Measurements from ENCODE around the gene CDC42BPB. TPM values are rescaled to one million over a fixed set of nuclear protein-coding genes. Genes with fewer than 3 reads are reported as not detected.

Gene CDC42BPB, protein sequence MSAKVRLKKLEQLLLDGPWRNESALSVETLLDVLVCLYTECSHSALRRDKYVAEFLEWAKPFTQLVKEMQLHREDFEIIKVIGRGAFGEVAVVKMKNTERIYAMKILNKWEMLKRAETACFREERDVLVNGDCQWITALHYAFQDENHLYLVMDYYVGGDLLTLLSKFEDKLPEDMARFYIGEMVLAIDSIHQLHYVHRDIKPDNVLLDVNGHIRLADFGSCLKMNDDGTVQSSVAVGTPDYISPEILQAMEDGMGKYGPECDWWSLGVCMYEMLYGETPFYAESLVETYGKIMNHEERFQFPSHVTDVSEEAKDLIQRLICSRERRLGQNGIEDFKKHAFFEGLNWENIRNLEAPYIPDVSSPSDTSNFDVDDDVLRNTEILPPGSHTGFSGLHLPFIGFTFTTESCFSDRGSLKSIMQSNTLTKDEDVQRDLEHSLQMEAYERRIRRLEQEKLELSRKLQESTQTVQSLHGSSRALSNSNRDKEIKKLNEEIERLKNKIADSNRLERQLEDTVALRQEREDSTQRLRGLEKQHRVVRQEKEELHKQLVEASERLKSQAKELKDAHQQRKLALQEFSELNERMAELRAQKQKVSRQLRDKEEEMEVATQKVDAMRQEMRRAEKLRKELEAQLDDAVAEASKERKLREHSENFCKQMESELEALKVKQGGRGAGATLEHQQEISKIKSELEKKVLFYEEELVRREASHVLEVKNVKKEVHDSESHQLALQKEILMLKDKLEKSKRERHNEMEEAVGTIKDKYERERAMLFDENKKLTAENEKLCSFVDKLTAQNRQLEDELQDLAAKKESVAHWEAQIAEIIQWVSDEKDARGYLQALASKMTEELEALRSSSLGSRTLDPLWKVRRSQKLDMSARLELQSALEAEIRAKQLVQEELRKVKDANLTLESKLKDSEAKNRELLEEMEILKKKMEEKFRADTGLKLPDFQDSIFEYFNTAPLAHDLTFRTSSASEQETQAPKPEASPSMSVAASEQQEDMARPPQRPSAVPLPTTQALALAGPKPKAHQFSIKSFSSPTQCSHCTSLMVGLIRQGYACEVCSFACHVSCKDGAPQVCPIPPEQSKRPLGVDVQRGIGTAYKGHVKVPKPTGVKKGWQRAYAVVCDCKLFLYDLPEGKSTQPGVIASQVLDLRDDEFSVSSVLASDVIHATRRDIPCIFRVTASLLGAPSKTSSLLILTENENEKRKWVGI (N-terminal part only)
- total RNA-seq: 1 to 10 TPM; 6.4 to 7.4 TPM

DNA sequence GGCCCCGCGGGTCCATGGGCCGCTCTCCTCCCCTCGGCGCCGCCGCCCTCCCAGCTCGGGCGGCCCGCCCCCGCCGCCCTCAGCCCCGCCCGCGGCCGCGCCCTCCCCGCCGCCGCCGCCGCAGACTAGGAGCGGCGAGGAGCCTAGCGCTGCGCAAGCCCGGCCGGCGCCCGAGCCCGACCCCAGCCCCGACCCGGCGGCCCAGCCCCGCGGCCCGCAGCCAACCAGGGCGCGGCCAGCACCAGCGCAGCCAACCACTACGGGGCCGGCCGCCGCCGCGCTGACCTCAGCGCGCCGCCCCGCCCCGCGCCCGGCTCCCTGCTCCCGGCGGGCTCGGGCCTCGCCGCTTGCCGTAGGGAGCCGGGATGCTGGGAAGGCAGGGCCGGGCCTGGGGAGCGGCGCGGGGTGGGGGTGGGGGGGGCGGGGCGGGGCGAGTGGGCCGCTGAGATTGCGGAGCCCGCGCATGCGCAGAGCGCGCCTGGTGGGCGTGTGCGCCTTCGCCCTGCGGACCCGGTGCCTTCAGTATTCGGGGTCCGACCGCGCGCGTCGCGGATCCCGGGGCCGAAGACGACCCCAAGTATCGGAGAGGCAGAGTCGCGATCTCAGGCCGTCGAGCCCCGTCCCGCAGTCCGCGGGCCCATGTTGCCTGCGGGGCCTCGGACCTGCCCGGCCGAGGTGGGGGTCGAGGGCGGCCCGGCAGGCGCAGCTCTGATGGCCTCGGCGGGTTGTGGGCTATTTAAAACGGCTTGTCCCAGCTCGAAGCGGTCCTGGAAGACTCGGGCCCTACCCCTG lies at the start of gene CDC42BPB:
TSS of gene CDC42BPB (minus strand) at position 178 of the 792 bp plus-strand sequence. CDS start 376 bp downstream, outside the sequence.
- Mint-ChIP-seq H3K27me3 (peaks cover 12% of the 10 kb centered on the region), H3K36me3 (no peaks in the 10 kb centered on the region)
- POLR2A ChIA-PET: no interaction called here

DNA sequence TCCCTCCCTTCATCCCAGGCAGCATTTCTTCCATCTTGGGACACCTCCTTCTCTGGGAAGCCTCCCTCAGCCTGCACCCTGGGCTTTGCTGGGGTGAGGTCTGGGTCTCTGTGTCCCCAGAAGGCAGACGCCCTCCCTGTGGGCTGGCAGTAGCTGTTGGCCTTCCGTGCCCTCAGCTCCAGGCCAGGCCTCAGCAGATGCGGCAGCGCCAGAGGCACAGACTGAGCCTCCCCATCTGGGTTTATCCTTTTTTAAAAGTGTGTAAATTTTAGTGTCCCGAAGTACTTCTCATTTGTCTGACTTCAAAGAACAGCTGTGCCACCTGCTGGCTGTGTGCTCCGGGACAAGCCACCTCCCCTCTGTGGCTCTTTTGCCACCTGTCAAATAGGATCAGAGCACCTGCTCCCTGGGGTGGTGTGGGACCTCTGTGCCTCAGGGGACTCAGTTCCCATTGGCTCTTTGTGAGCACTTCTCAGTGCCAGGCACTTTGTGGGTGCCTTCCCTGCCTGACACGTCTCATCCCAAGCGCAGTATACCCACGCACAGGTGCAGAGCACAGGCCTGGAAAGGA lies 48.3 kb upstream of the CDC42BPB start:
- Mint-ChIP-seq H3K27ac (no peak overlapping the region), H3K4me3 (no peak overlapping the region), H3K36me3 (no peaks in the 10 kb centered on the region), H3K4me1 (ENCODE audit: low read depth) (peaks cover 7% of the 10 kb centered on the region), H3K9me3 (no peaks in the 10 kb centered on the region), H3K27me3 (peaks cover 29% of the 10 kb centered on the region)
- CTCF ChIA-PET: interaction anchor here (0.6 to 3.8 kb wide), 38 partner anchors 10 to 654 kb away, joined by 3 to 101 read pairs (median 6); partner anchors contain the start of gene EXOC3L4
- intact Hi-C loops (cut with micrococcal nuclease): loop anchor here (1.0 to 5.0 kb wide), 2 partner anchors 82 to 187 kb away; no protein-coding TSS in a partner anchor
- POLR2A ChIA-PET: interaction anchor here (0.5 kb wide), 1 partner anchor 68 kb away, joined by 6 read pairs; no protein-coding TSS in a partner anchor
- DNase-seq: peak; percentile 35

More for the DNA sequence above, at the start of gene CDC42BPB:
- H3K4me1 Mint-ChIP-seq (ENCODE audit: low read depth): no peaks in the 10 kb centered on the region
- intact Hi-C loops (cut with micrococcal nuclease): no loop called here
- H3K4me3 Mint-ChIP-seq: peak within 1 kb of the TSS; percentile 64
- CTCF ChIA-PET: interaction anchor here (1.0 kb wide), 1 partner anchor 332 kb away, joined by 3 read pairs; no protein-coding TSS in a partner anchor
- DNase-seq: peak; percentile 63
- no peak within 1 kb of the TSS for H3K27ac Mint-ChIP-seq
- no peaks in the 10 kb centered on the region for H3K9me3 Mint-ChIP-seq

- ChIA-PET CTCF (interaction anchor here (0.6 to 3.8 kb wide), 62 partner anchors 8 to 653 kb away, joined by 3 to 101 read pairs (median 4); partner anchors contain the start of gene EXOC3L4), POLR2A (interaction anchor here (0.5 to 1.0 kb wide), 2 partner anchors 67 to 186 kb away, joined by 3 to 6 read pairs; no protein-coding TSS in a partner anchor)
- no peak overlapping the region for H3K27ac Mint-ChIP-seq
- peaks cover 28% of the 10 kb centered on the region for H3K27me3 Mint-ChIP-seq
- DNase-seq: peak; percentile 74
- no peaks in the 10 kb centered on the region for H3K36me3 Mint-ChIP-seq
- no peak overlapping the region for H3K4me3 Mint-ChIP-seq
- H3K4me1 Mint-ChIP-seq (ENCODE audit: low read depth): peaks cover 7% of the 10 kb centered on the region
- H3K9me3 Mint-ChIP-seq: no peaks in the 10 kb centered on the region
- intact Hi-C loops (cut with micrococcal nuclease): loop anchor here (1.0 to 5.0 kb wide), 2 partner anchors 82 to 187 kb away; no protein-coding TSS in a partner anchor
These were observed 47.5 kb upstream of the CDC42BPB start for GRCh38 chr14:103104654-103105452.

DNA sequence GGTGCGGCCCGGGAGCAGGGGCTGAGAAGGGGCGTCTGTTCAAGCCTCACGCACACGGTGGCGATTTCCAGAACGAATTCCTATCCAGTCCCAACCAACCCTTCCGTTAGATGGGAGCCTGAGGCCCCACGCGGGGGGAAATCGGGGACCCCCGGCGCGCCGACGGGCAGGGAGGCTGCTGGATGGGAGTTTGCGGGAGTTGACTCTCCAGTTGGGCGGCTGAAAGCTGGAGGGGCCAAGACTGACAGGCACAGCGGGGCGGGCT lies 47.0 kb upstream of the CDC42BPB start:
- Mint-ChIP-seq H3K27ac (no peak overlapping the region), H3K27me3 (peaks cover 28% of the 10 kb centered on the region), H3K4me3 (no peak overlapping the region), H3K36me3 (no peaks in the 10 kb centered on the region), H3K9me3 (no peaks in the 10 kb centered on the region), H3K4me1 (ENCODE audit: low read depth) (peaks cover 7% of the 10 kb centered on the region)
- DNase-seq: no peak
- POLR2A ChIA-PET: interaction anchor here (1.0 kb wide), 1 partner anchor 187 kb away, joined by 3 read pairs; no protein-coding TSS in a partner anchor
- intact Hi-C loops (cut with micrococcal nuclease): no loop called here
- CTCF ChIA-PET: interaction anchor here (0.6 to 3.8 kb wide), 56 partner anchors 9 to 458 kb away, joined by 3 to 101 read pairs (median 5); partner anchors contain the start of gene EXOC3L4

- Mint-ChIP-seq H3K9me3 (no peaks in the 10 kb centered on the region), H3K4me3 (no peak overlapping the region), H3K36me3 (no peaks in the 10 kb centered on the region), H3K27ac (no peak overlapping the region), H3K4me1 (ENCODE audit: low read depth) (peaks cover 7% of the 10 kb centered on the region), H3K27me3 (peaks cover 28% of the 10 kb centered on the region)
- intact Hi-C loops (cut with micrococcal nuclease): no loop called here
- CTCF ChIA-PET: interaction anchor here (0.9 to 3.8 kb wide), 22 partner anchors 8 to 411 kb away, joined by 3 to 101 read pairs (median 9); partner anchors contain the start of gene EXOC3L4
- DNase-seq: no peak
- POLR2A ChIA-PET: no interaction called here
These were observed 46.4 kb upstream of the CDC42BPB start for GRCh38 chr14:103103461-103104388.

DNA sequence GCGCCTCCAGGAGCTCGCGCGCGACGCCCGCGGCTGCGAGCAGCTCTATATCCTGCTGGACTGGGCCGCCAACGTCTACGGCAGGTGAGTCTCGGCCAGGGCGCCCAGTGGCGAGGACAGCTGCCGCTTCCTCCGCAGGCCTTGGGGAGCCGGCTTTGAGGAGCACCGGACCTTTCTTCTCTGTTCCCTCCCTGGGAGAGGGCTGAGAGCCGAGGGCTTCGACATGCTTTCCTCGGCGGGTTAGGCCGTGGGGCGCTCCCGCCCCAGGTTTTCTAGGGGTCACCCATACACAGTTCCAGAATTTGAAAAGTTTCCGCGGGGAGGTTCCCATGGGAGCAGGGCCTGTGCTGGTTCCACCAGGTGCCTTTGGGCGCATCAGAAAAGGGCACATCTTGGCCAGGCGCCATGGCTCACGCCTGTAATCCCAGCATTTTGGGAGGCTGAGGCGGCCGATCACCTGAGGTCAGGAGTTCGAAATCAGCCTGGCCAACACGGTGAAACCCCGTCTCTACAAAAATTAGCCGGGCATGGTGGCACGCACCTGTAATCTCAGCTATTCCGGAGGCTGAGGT lies 45.4 kb upstream of the CDC42BPB start:
- Mint-ChIP-seq H3K4me3 (no peak overlapping the region), H3K36me3 (no peaks in the 10 kb centered on the region), H3K27ac (no peak overlapping the region), H3K9me3 (no peaks in the 10 kb centered on the region), H3K27me3 (peaks cover 28% of the 10 kb centered on the region), H3K4me1 (ENCODE audit: low read depth) (peaks cover 7% of the 10 kb centered on the region)
- intact Hi-C loops (cut with micrococcal nuclease): no loop called here
- CTCF ChIA-PET: interaction anchor here (0.7 kb wide), 1 partner anchor 84 kb away, joined by 3 read pairs; no protein-coding TSS in a partner anchor
- no peak for DNase-seq
- POLR2A ChIA-PET: no interaction called here

DNA sequence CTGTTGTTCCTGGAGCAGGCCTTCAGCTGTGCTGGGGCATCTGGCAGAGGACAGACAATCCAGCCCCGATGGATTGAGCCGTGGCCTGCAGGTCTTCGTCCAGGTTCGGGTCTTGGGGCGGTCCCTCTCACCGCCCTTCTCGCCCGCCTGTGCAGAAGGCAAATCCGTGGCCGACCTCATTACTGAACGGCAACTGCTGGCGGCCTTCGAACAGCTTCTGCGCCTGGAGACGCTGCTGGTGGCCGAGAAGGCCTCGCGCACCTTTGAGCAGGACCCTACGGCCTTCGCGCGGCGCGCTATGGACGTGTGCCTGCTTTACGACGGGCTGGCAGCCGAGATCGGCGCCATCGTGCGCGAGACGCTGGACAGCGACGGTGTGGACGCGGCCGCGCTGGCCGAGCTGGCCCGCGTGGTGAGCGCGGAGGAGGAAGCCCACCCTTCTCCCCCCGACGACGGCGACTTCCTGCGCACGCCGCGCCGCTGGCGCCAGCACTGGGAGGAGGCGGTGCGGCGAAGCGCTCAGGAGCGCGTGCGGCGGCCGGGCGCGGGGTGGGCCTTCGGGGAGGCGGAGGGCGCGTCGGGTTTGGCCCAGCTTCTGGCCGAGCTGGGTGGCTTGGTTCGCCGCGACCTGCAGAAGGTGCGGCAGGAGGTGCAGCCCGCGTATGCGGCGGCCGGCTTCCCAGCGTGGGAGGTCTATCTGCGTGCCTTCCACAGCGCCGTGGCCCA lies 44.8 kb upstream of the CDC42BPB start:
- Mint-ChIP-seq H3K4me3 (no peak overlapping the region), H3K27ac (no peak overlapping the region), H3K36me3 (no peaks in the 10 kb centered on the region), H3K9me3 (no peaks in the 10 kb centered on the region), H3K27me3 (peaks cover 28% of the 10 kb centered on the region), H3K4me1 (ENCODE audit: low read depth) (peaks cover 7% of the 10 kb centered on the region)
- no peak for DNase-seq
- ChIA-PET POLR2A (no interaction called here), CTCF (interaction anchor here (0.7 kb wide), 1 partner anchor 84 kb away, joined by 3 read pairs; no protein-coding TSS in a partner anchor)
- intact Hi-C loops (cut with micrococcal nuclease): no loop called here

- Mint-ChIP-seq H3K4me3 (no peak overlapping the region), H3K4me1 (ENCODE audit: low read depth) (peaks cover 7% of the 10 kb centered on the region), H3K9me3 (no peaks in the 10 kb centered on the region), H3K27me3 (peaks cover 28% of the 10 kb centered on the region), H3K27ac (no peak overlapping the region), H3K36me3 (no peaks in the 10 kb centered on the region)
- DNase-seq: no peak
- POLR2A ChIA-PET: no interaction called here
- CTCF ChIA-PET: no interaction called here
- intact Hi-C loops (cut with micrococcal nuclease): no loop called here
These were observed 44.1 kb upstream of the CDC42BPB start for GRCh38 chr14:103101257-103101962.

All from activated CD4-positive, alpha-beta memory T cell treated with anti-CD3 and anti-CD28 coated beads for 36 hours (primary cell).